Erythroblast (primary cell): ENCODE results near the gene ACVR2A.

Experiments
- GATA1 ChIP-seq: IDR thresholded peaks from 2 replicates; pipeline ENCODE4 v1.6.1; 2011; ENCODE audit warnings: low read depth, mild to moderate bottlenecking, control low read depth, low read length, moderate library complexity
- POLR2A ChIP-seq: IDR thresholded peaks from 2 replicates; pipeline ENCODE4 v1.6.1; 2011; ENCODE audit warnings: mild to moderate bottlenecking, low read length

GRCh38 chr2:147882631-147883030 is 37.8 kb downstream of the ACVR2A start:
- TF ChIP-seq POLR2A = no peak
- TF ChIP-seq GATA1 = no peak
